ENCODE measurements around the gene CCDC51. TPM values are rescaled to one million over a fixed set of nuclear protein-coding genes. Genes with fewer than 3 reads are reported as not detected.

CCDC51 gene
- total and polyA plus RNA-seq, 2 experiments from 2014 or later: 20.8 to 24.1 TPM

DNA sequence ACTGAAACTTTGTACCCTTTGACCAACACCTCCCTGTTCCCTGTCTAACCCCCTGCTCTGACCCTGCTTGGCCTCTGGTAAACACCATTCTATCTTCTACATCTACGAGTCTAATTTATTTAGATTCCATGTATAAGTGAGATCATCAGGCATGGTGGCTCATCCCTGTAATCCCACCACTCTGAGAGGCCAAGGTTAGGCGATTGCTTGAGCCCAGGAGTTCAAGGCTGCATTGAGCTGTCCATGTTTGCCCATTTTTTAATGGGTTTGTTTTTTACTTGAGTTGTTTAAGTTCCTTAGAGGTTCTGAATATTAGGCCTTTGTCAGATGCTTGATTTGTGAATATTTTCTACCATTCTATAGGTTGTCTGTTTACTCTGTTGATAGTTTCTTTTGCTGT lies 51.0 kb downstream of the CCDC51 start (continued):
- TF ChIP-seq ZNF462 (CRISPR knock-in tag; IDR thresholded peaks at IDR 0.05) (no peak), STAT1 (IDR thresholded peaks at IDR 0.05; ENCODE audit: unreplicated experiment) (no peak), ZNF331 (CRISPR knock-in tag; IDR thresholded peaks at IDR 0.05; ENCODE audit: low read depth) (no peak)
- TF ChIP-seq, protein P1, sequence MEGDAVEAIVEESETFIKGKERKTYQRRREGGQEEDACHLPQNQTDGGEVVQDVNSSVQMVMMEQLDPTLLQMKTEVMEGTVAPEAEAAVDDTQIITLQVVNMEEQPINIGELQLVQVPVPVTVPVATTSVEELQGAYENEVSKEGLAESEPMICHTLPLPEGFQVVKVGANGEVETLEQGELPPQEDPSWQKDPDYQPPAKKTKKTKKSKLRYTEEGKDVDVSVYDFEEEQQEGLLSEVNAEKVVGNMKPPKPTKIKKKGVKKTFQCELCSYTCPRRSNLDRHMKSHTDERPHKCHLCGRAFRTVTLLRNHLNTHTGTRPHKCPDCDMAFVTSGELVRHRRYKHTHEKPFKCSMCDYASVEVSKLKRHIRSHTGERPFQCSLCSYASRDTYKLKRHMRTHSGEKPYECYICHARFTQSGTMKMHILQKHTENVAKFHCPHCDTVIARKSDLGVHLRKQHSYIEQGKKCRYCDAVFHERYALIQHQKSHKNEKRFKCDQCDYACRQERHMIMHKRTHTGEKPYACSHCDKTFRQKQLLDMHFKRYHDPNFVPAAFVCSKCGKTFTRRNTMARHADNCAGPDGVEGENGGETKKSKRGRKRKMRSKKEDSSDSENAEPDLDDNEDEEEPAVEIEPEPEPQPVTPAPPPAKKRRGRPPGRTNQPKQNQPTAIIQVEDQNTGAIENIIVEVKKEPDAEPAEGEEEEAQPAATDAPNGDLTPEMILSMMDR (conservative IDR thresholded peaks at IDR 0.05; ENCODE audit: low read depth in 2 of 2): no peak

DNA sequence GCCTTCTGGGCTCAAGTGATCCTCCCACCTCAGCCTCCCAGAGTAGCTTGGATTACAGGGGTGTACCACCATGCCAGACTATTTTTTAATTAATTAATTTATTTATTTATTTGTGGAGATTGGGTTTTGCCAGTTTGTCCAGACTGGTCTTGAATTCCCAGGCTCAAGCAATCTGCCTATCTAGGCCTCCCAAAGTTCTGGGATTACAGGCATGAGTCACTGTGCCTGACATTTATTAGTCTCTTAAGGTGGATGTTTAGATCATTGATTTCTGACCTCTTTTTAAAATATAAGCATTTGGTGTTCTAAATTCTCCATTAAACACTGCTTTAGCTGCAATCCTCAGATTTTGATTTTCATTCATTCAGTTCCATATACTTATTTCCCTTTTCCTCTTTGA lies 52.3 kb downstream of the CCDC51 start:
- H3K9me2 ChIP-seq (ENCODE audit: insufficient read depth): no peaks in the 10 kb centered on the region
- H3K27me3 ChIP-seq (ENCODE audit: insufficient read depth): no peaks in the 10 kb centered on the region
- H3K4me1 ChIP-seq (ENCODE audit: insufficient read depth): no peaks in the 10 kb centered on the region
- Mint-ChIP-seq H3K4me3 (no peak overlapping the region), H3K36me3 (ENCODE audit: low read depth) (no peaks in the 10 kb centered on the region), H3K27ac (no peak overlapping the region), H3K27me3 (ENCODE audit: insufficient read depth, low read depth, poor library complexity) (peaks cover 5% of the 10 kb centered on the region), H3K9me3 (no peaks in the 10 kb centered on the region; the same call in 2 of the 3 replicates), H3K4me1 (no peaks in the 10 kb centered on the region)
- no peak overlapping the region for H2AFZ ChIP-seq
- no peaks in the 10 kb centered on the region for H4K20me1 ChIP-seq (replicated peaks; ENCODE audit: insufficient read depth)
- ATAC-seq (no peak), DNase-seq (ENCODE audit: low spot score) (no peak)
- H3K36me3 ChIP-seq (ENCODE audit: insufficient read depth): no peaks in the 10 kb centered on the region
- H3K27ac ChIP-seq (ENCODE audit: low read depth): no peak overlapping the region
- H3F3A ChIP-seq (replicated peaks; ENCODE audit: low read depth): no peaks in the 10 kb centered on the region
- no peak overlapping the region for H3K4me2 ChIP-seq
- H3K4me3 ChIP-seq: no peak overlapping the region
- no peaks in the 10 kb centered on the region for H3K79me2 ChIP-seq (replicated peaks; ENCODE audit: insufficient read depth)
- TF ChIP-seq ZNF331 (CRISPR knock-in tag; IDR thresholded peaks at IDR 0.05; ENCODE audit: low read depth) (no peak), JUNB (IDR thresholded peaks at IDR 0.05; ENCODE audit: unreplicated experiment) (no peak), STAT1 (IDR thresholded peaks at IDR 0.05; ENCODE audit: unreplicated experiment) (no peak)
- TF ChIP-seq, protein P1 (conservative IDR thresholded peaks at IDR 0.05; ENCODE audit: low read depth in 2 of 2): no peak
- TF ChIP-seq, protein P2, sequence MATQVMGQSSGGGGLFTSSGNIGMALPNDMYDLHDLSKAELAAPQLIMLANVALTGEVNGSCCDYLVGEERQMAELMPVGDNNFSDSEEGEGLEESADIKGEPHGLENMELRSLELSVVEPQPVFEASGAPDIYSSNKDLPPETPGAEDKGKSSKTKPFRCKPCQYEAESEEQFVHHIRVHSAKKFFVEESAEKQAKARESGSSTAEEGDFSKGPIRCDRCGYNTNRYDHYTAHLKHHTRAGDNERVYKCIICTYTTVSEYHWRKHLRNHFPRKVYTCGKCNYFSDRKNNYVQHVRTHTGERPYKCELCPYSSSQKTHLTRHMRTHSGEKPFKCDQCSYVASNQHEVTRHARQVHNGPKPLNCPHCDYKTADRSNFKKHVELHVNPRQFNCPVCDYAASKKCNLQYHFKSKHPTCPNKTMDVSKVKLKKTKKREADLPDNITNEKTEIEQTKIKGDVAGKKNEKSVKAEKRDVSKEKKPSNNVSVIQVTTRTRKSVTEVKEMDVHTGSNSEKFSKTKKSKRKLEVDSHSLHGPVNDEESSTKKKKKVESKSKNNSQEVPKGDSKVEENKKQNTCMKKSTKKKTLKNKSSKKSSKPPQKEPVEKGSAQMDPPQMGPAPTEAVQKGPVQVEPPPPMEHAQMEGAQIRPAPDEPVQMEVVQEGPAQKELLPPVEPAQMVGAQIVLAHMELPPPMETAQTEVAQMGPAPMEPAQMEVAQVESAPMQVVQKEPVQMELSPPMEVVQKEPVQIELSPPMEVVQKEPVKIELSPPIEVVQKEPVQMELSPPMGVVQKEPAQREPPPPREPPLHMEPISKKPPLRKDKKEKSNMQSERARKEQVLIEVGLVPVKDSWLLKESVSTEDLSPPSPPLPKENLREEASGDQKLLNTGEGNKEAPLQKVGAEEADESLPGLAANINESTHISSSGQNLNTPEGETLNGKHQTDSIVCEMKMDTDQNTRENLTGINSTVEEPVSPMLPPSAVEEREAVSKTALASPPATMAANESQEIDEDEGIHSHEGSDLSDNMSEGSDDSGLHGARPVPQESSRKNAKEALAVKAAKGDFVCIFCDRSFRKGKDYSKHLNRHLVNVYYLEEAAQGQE (IDR thresholded peaks at IDR 0.05; ENCODE audit: unreplicated experiment): no peak

Data from GM23338 (cell line).